Adrenal gland (tissue), 5 donors: ENCODE data around the gene UGT2A3.

ENCODE experiments used
- CTCF ChIP-seq, 6 experiments: fragments of 450-650 bp in 4 of 6; fragments of 200-600 bp in 2 of 6; sonication (generic) in 1 of 6; IDR thresholded peaks; 1 replicate in 5 of 6; 2 replicates in 1 of 6; pipeline versions ENCODE4 v1.5.1 to v1.8.0; 2016 to 2021; ENCODE audit warnings: antibody characterized with exemption in 6 of 6, mild to moderate bottlenecking in 2 of 6, moderate library complexity in 1 of 6
- POLR2A ChIP-seq, 2 donors: fragments of 450-650 bp; IDR thresholded peaks; one replicate each; pipeline ENCODE4 v1.6.1; 2017; ENCODE audit warnings: antibody characterized with exemption in 2 of 2, mild to moderate bottlenecking in 2 of 2, moderate library complexity in 1 of 2
- donor health status: DM: no; HTN: no; CAD: no.

- TF ChIP-seq CTCF (IDR thresholded peaks at IDR 0.05): no peak
- no peak for TF ChIP-seq POLR2A (IDR thresholded peaks at IDR 0.05)
Measured at GRCh38 chr4:68962868-68963267, 11.3 kb upstream of the UGT2A3 start.
